NCI-H1105 treated with DMSO at 0.1 percent for 48 hours (cell line): ENCODE results near the gene ANGPTL3.

Experiments used
- DNase-seq: peaks from one replicate; lab custom pipeline; 2025; lab: John Stamatoyannopoulos, UW

ANGPTL3 gene

DNA sequence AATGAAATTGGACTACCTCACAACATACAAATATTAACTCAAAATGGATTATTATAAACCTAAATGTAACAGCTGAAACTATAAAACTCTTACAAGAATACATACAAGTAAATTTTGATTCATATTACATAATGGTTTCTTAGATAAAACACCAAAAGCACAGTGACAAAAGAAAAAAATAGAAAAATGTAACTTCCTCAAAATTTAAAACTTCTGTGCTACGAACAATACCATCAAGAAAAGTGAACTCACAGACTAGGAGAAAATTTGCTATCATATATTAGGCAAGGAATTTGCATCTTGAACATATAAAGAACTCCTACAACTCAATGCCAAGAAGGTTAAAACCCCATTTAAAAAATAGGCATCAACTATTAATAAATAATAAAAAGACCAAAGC is 31.2 kb downstream of the ANGPTL3 start:
- DNase-seq: no peak

DNA sequence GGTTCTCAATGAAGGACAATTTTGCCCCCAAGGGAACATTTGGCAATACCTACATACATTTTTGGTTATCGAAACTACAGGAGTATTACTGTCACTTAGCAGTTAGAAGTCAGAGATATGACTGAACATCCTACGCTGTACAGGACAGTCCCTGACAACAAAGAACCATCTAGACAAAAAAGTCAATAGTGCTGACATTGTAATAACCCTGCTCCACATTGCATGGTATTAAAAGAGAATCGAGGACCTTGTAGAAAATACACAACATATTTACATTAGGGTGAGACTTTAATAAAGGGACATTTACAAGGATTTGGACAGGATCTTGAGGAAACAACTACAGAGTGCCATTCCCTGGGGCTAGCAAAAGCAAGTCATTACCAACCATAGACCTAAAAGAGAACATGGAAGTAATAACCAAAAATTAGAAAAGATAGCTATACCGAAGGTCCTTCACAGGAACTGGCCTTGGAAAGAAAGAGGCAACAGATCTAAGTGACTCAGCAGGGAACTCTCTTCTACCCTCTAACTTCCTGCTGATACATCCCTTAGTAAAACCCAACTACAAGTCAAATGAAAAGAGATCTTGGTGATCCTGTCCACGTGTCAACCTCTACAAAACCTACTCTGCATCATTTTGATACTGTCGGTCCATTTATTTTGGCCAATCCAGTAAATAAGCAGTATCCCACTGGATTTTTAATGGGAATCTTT is 40.2 kb downstream of the ANGPTL3 start:
- DNase-seq: no peak

DNA sequence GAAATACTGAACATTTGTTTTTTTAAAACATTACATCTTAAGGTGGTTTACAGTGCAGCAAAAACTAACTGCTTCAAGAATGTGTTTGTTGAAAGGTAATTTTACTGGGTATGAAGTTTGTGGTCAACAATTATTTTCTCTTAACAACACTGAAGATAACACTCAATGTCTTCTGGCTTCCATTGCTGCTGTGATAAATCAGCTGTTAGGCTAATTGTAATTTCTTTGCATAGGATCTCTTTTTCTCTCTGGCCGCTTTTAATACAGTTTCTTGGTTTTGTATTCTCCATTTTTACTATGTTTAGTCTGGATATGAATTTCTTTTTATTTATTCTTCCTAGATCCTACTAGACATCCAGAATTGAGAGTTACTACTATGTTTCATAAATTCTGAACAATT is 46.0 kb downstream of the ANGPTL3 start:
- DNase-seq: no peak

- no peak for DNase-seq
Observed at GRCh38 chr1:62652387-62652786, 55.1 kb downstream of the ANGPTL3 start.

GRCh38 chr1:62654744-62655143 is 57.4 kb downstream of the ANGPTL3 start:
- DNase-seq: no peak
